Measurements from ENCODE around the gene MCM5. TPM values are rescaled to one million over a fixed set of nuclear protein-coding genes. Genes with fewer than 3 reads are reported as not detected.

MCM5 gene
- total and polyA plus RNA-seq, 2 experiments from 2014 or later: 34.4 to 51.5 TPM

DNA sequence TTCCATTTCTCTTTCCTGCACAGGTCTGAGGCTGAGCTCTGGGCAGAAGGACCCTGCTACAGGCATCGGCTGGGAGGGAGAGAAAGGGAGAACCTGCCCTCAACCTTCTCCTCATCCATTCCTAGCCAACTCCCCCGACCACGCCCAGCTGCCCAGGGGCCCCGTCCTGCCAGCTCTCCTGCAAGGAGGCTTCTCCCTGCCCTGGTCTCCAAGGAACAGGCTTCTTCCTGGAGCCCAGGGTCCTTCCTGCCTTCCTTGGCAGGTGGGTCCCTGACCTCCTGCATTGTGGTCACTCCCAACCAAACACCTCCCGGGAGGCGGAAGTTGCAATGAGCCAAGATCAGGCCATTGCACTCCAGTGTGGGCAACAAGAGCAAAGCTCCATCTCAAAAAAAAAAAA, 31.6 kb upstream of the MCM5 start:
- H2AFZ ChIP-seq: no peak overlapping the region
- no peaks in the 10 kb centered on the region for H3K27me3 ChIP-seq (replicated peaks; ENCODE audit: insufficient read depth)
- no peaks in the 10 kb centered on the region for H3K9me2 ChIP-seq (ENCODE audit: insufficient read depth)
- H3K27ac ChIP-seq: no peak overlapping the region
- H3K4me3 ChIP-seq: no peak overlapping the region
- no peak overlapping the region for H3K9ac ChIP-seq
- TF ChIP-seq EZH2 (IDR thresholded peaks at IDR 0.05; ENCODE audit: insufficient read depth, poor library complexity, severe bottlenecking): no peak
- no peak for TF ChIP-seq EZH2phosphoT487 (IDR thresholded peaks at IDR 0.05; ENCODE audit: insufficient read depth, low read depth)
- peaks cover 8% of the 10 kb centered on the region for H3K4me1 ChIP-seq (ENCODE audit: insufficient read depth)
- no peak for DNase-seq
- 95 to 97% methylated on average over 6 of the region's 6 CpGs for WGBS, 2 experiments (ENCODE audit: low coverage in 1 of 2, low lambda C conversion rate in 2 of 2, missing lambda C conversion rate in 2 of 2)
- H3K9me3 ChIP-seq (ENCODE audit: low read depth): no peaks in the 10 kb centered on the region
- H4K20me1 ChIP-seq (ENCODE audit: insufficient read depth): no peaks in the 10 kb centered on the region
- H3K36me3 ChIP-seq (ENCODE audit: low read depth): no peaks in the 10 kb centered on the region
- H3K4me2 ChIP-seq (ENCODE audit: unreplicated experiment): no peak overlapping the region
- no peaks in the 10 kb centered on the region for H3K79me2 ChIP-seq (ENCODE audit: insufficient read depth)
- 0 out of 2 replicates have a peak, but pooled peaks cover 7% of the 10 kb centered on the region for H3F3A ChIP-seq (ENCODE audit: insufficient read depth)
- in situ Hi-C loops (cut with MboI): no loop called here

DNA sequence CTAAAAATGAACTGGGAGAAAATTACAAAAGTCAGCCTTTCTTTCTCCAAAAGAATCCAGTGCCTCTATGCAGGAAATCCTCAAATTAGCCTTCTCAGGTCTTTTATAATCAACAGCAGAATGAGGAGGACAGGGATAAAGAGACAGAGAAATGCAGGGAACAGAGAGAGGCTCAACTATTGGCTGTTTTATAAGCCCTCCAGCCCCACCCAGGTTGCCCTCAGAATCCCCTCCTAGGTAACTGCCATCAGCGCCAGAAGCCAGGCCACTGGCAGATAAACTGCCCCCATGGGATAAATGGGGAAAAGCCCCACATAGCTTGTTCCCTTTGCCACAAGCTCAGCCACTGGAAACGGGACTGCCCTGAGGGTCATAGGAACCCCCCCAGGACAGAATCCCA, 29.9 kb upstream of the MCM5 start:
- WGBS, 2 experiments (ENCODE audit: low coverage in 1 of 2, low lambda C conversion rate in 2 of 2, missing lambda C conversion rate in 2 of 2): 94 to 96% methylated on average over 2 of the region's 2 CpGs
- Histone ChIP-seq H3K4me3 (no peak overlapping the region), H2AFZ (peak overlapping the region; percentile 36; the same call in 1 of the 2 replicates), H3K27me3 (replicated peaks; ENCODE audit: insufficient read depth) (no peaks in the 10 kb centered on the region), H3K4me1 (ENCODE audit: insufficient read depth) (peaks cover 13% of the 10 kb centered on the region), H3K9ac (no peak overlapping the region), H3K36me3 (ENCODE audit: low read depth) (no peaks in the 10 kb centered on the region), H3K9me2 (ENCODE audit: insufficient read depth) (no peaks in the 10 kb centered on the region), H3K4me2 (ENCODE audit: unreplicated experiment) (no peak overlapping the region), H3K9me3 (ENCODE audit: low read depth) (no peaks in the 10 kb centered on the region), H3K79me2 (ENCODE audit: insufficient read depth) (no peaks in the 10 kb centered on the region), H3F3A (ENCODE audit: insufficient read depth) (peaks cover 14% of the 10 kb centered on the region; the same call in 1 of the 2 replicates), H4K20me1 (ENCODE audit: insufficient read depth) (no peaks in the 10 kb centered on the region), H3K27ac (no peak overlapping the region)
- in situ Hi-C loops (cut with MboI): no loop called here
- no peak for DNase-seq
- TF ChIP-seq EZH2 (IDR thresholded peaks at IDR 0.05; ENCODE audit: insufficient read depth, poor library complexity, severe bottlenecking): no peak
- no peak for TF ChIP-seq EZH2phosphoT487 (IDR thresholded peaks at IDR 0.05; ENCODE audit: insufficient read depth, low read depth)

DNA sequence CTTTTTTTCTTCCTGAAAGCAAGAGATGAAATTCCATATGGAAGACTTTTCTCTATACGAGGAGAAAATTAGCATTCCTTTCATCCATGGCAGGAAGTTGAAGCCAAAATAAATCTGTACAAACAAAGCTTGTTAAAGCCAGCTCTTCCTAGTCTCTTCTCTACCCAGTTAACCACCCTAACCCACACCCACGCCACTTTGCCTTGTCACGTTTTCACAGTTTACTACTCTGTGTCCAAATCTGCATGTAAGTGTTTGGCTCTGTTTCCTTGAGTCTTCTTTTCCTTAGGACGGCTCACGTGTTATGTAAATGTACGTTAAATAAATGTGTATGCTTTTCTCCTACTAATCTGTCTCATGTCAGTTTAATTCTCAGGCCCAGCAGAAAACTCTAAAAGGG, 26.2 kb upstream of the MCM5 start:
- no peak overlapping the region for H3K4me2 ChIP-seq (ENCODE audit: unreplicated experiment)
- 78 to 80% methylated on average over 6 of the region's 6 CpGs for WGBS, 2 experiments (ENCODE audit: low coverage in 1 of 2, low lambda C conversion rate in 2 of 2, missing lambda C conversion rate in 2 of 2)
- no peak overlapping the region for H3K27ac ChIP-seq
- H2AFZ ChIP-seq: no peak overlapping the region
- H3K4me3 ChIP-seq: no peak overlapping the region
- no peaks in the 10 kb centered on the region for H3K9me3 ChIP-seq (ENCODE audit: low read depth)
- in situ Hi-C loops (cut with MboI): no loop called here
- H3K79me2 ChIP-seq (ENCODE audit: insufficient read depth): no peaks in the 10 kb centered on the region
- H3K9ac ChIP-seq: no peak overlapping the region
- no peaks in the 10 kb centered on the region for H3K36me3 ChIP-seq (ENCODE audit: low read depth)
- H3K27me3 ChIP-seq (replicated peaks; ENCODE audit: insufficient read depth): no peaks in the 10 kb centered on the region
- peaks cover 37% of the 10 kb centered on the region for H3K4me1 ChIP-seq (ENCODE audit: insufficient read depth)
- no peaks in the 10 kb centered on the region for H4K20me1 ChIP-seq (ENCODE audit: insufficient read depth)
- DNase-seq: no peak
- no peaks in the 10 kb centered on the region for H3K9me2 ChIP-seq (ENCODE audit: insufficient read depth)
- TF ChIP-seq EZH2phosphoT487 (IDR thresholded peaks at IDR 0.05; ENCODE audit: insufficient read depth, low read depth) (no peak), EZH2 (IDR thresholded peaks at IDR 0.05; ENCODE audit: insufficient read depth, poor library complexity, severe bottlenecking) (no peak)
- peaks cover 43% of the 10 kb centered on the region for H3F3A ChIP-seq (ENCODE audit: insufficient read depth)

DNA sequence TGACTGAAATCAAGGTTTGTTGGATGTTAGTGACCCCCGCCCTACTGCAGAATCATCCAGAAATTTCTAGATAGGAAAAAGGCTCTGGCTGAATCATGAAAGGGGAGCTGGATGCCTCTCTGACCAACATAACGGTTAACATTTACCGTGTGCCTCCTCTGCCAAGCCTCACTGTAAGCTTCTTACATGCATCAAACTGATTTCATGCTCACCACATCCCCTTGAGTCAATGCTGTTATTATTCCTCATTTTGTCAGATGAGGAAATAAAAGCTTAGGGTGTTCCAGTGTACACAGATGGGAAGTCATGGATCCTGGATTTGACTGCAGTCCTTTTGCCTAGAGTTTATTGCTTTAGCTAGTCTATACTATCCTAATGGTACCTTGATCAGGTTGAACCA, 24.9 kb upstream of the MCM5 start:
- TF ChIP-seq EZH2 (IDR thresholded peaks at IDR 0.05; ENCODE audit: insufficient read depth, poor library complexity, severe bottlenecking) (no peak), EZH2phosphoT487 (IDR thresholded peaks at IDR 0.05; ENCODE audit: insufficient read depth, low read depth) (no peak)
- Histone ChIP-seq H3K4me1 (ENCODE audit: insufficient read depth) (peaks cover 41% of the 10 kb centered on the region), H3K27ac (peak overlapping the region; percentile 90), H3K9me2 (ENCODE audit: insufficient read depth) (no peaks in the 10 kb centered on the region), H3K36me3 (ENCODE audit: low read depth) (no peaks in the 10 kb centered on the region), H4K20me1 (ENCODE audit: insufficient read depth) (no peaks in the 10 kb centered on the region), H3K9me3 (ENCODE audit: low read depth) (no peaks in the 10 kb centered on the region), H3K9ac (peak overlapping the region; percentile 54), H3K4me2 (ENCODE audit: unreplicated experiment) (peak overlapping the region; percentile 21), H3F3A (ENCODE audit: insufficient read depth) (peaks cover 43% of the 10 kb centered on the region), H3K79me2 (ENCODE audit: insufficient read depth) (peaks cover under 1% of the 10 kb centered on the region; the same call in 1 of the 2 replicates), H3K27me3 (replicated peaks; ENCODE audit: insufficient read depth) (no peaks in the 10 kb centered on the region), H3K4me3 (no peak overlapping the region), H2AFZ (peak overlapping the region; percentile 57)
- WGBS, 2 experiments (ENCODE audit: low coverage in 1 of 2, low lambda C conversion rate in 2 of 2, missing lambda C conversion rate in 2 of 2): 42 to 45% methylated on average over 3 of the region's 3 CpGs
- in situ Hi-C loops (cut with MboI): no loop called here
- DNase-seq: peak; percentile 77

DNA sequence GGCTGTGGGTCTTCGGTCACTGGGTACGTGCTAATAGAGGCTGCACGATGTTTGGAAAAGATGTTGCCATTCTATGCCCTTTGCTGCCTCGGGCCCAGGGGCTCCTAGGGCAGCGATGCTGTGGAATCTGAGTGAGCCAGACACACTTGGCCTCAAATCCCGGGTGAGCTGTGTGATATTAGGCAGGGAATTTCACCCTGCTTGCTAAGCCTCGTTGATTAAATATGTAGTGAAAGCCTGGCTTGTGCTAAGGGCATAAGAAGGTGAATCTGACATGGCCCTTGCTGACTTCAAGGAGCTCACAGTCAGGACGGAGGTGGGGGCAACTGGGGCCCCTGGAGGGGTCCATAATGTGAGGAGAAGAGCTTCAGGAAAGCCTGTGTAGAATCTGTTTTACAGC, 24.4 kb upstream of the MCM5 start:
- Histone ChIP-seq H3F3A (ENCODE audit: insufficient read depth) (peaks cover 48% of the 10 kb centered on the region), H3K4me1 (ENCODE audit: insufficient read depth) (peaks cover 46% of the 10 kb centered on the region), H3K9me3 (ENCODE audit: low read depth) (no peaks in the 10 kb centered on the region), H3K4me2 (ENCODE audit: unreplicated experiment) (peak overlapping the region; percentile 21), H2AFZ (peak overlapping the region; percentile 57), H3K4me3 (no peak overlapping the region), H3K36me3 (ENCODE audit: low read depth) (no peaks in the 10 kb centered on the region), H3K27me3 (replicated peaks; ENCODE audit: insufficient read depth) (no peaks in the 10 kb centered on the region), H3K79me2 (ENCODE audit: insufficient read depth) (peaks cover 6% of the 10 kb centered on the region; the same call in 1 of the 2 replicates), H3K9ac (peak overlapping the region; percentile 54), H4K20me1 (ENCODE audit: insufficient read depth) (no peaks in the 10 kb centered on the region), H3K9me2 (ENCODE audit: insufficient read depth) (no peaks in the 10 kb centered on the region), H3K27ac (peak overlapping the region; percentile 90)
- TF ChIP-seq EZH2 (IDR thresholded peaks at IDR 0.05; ENCODE audit: insufficient read depth, poor library complexity, severe bottlenecking): no peak
- in situ Hi-C loops (cut with MboI): no loop called here
- WGBS, 2 experiments (ENCODE audit: low coverage in 1 of 2, low lambda C conversion rate in 2 of 2, missing lambda C conversion rate in 2 of 2): 67 to 73% methylated on average over 8 of the region's 8 CpGs
- DNase-seq: peak; percentile 34
